GM12878 (cell line): ENCODE data around the gene UCHL5. TPM values are rescaled to one million over a fixed set of nuclear protein-coding genes. Genes with fewer than 3 reads are reported as not detected.

Source experiments
- ATAC-seq: fragments of 200-7000 bp; cut with Tn5 transposase; 3 replicates; pipeline ENCODE4 v1.9.1; 2020; ENCODE audit warnings: mild to moderate bottlenecking, moderate library complexity
- BruUV-seq: library from RNA; stranded (reverse); fragments of 400-500 nt; replicated peaks from 2 replicates; lab custom pipeline; 2021; lab: Mats Ljungman, UMichigan
- CTCF ChIA-PET: fragments of 300-600 bp; sonication (Branson Sonifier 250); formaldehyde crosslinking; extraction: SDS; loops from one replicate; lab custom pipeline; 2021; ENCODE audit warnings: inconsistent platforms; lab: Yijun Ruan, JAX
- POLR2A ChIA-PET: fragments of 350-600 bp; formaldehyde crosslinking; extraction: SDS; loops from one replicate; lab custom pipeline; 2021; ENCODE audit warnings: inconsistent platforms; lab: Charles Lee
- RAD21 ChIA-PET: fragments of 300-600 bp; sonication (Branson Sonifier 250); formaldehyde crosslinking; loops from one replicate; lab custom pipeline; 2023; ENCODE audit warnings: antibody characterized with exemption; ENCODE audit not compliant: unreplicated experiment; lab: Charles Lee
- SMC1A ChIA-PET: fragments of 300-600 bp; sonication (Branson Sonifier 250); formaldehyde crosslinking; loops from one replicate; lab custom pipeline; 2023; ENCODE audit not compliant: unreplicated experiment, uncharacterized antibody; lab: Charles Lee
- DNase-seq: peaks from one replicate; pipeline ENCODE4 v3.0.0-alpha.2; 2011; ENCODE audit warnings: low read depth, low spot score
- FAIRE-seq: peaks from 3 replicates; lab custom pipeline; 2011; peaks lifted over from hg19 to GRCh38; lab: Jason Lieb, UNC
- H2AFZ ChIP-seq: 2 replicates; pipeline ENCODE4 v1.6.0; 2011; ENCODE audit warnings: low read depth, low read length, control low read depth; ENCODE audit not compliant: control insufficient read depth
- H3K27ac ChIP-seq: 2 replicates; pipeline ENCODE4 v1.5.1; 2011; ENCODE audit warnings: control low read depth; ENCODE audit not compliant: control insufficient read depth, insufficient read depth
- H3K27me3 ChIP-seq, 2 experiments: replicated peaks in 1 of 2; 2 replicates each; pipeline versions ENCODE4 v1.6.0 to v1.6.1; 2011; ENCODE audit warnings: low read length in 1 of 2; ENCODE audit not compliant: control insufficient read depth in 2 of 2, insufficient read depth in 2 of 2
- H3K36me3 ChIP-seq, 2 experiments: 2 replicates each; pipeline ENCODE4 v1.5.1; 2011; ENCODE audit warnings: low read length in 1 of 2; ENCODE audit not compliant: control insufficient read depth in 2 of 2, insufficient read depth in 2 of 2
- H3K4me1 ChIP-seq: 2 replicates; pipeline ENCODE4 v1.6.1; 2011; ENCODE audit warnings: mild to moderate bottlenecking, low read length, moderate library complexity, mixed read lengths; ENCODE audit not compliant: control insufficient read depth, insufficient read depth
- H3K4me2 ChIP-seq: 2 replicates; pipeline ENCODE4 v1.6.0; 2011; ENCODE audit warnings: control low read depth; ENCODE audit not compliant: control insufficient read depth, insufficient read depth
- H3K4me3 ChIP-seq: fragments of 200-600 bp; sonication (generic); 2 replicates; pipeline ENCODE4 v1.5.1; 2016
- H3K79me2 ChIP-seq: 2 replicates; pipeline ENCODE4 v1.6.0; 2011; ENCODE audit warnings: low read length; ENCODE audit not compliant: control insufficient read depth, insufficient read depth
- H3K9ac ChIP-seq: 2 replicates; pipeline ENCODE4 v1.8.0; 2011; ENCODE audit warnings: low read length, control low read depth, mixed read lengths; ENCODE audit not compliant: control insufficient read depth, insufficient read depth
- H3K9me3 ChIP-seq: replicated peaks from 3 replicates; pipeline ENCODE4 v1.5.1; 2011; ENCODE audit warnings: mild to moderate bottlenecking, low read length; ENCODE audit not compliant: control insufficient read depth, insufficient read depth
- H4K20me1 ChIP-seq: 2 replicates; pipeline ENCODE4 v1.6.0; 2011; ENCODE audit not compliant: control insufficient read depth, insufficient read depth
- ATF3 ChIP-seq: IDR thresholded peaks from 2 replicates; pipeline ENCODE4 v1.6.1; 2011; ENCODE audit warnings: low read depth, mild to moderate bottlenecking, low read length, moderate library complexity, borderline replicate concordance; ENCODE audit errors: extremely low read depth
- CBFB ChIP-seq: IDR thresholded peaks from 2 replicates; pipeline ENCODE4 v1.6.1; 2016; ENCODE audit warnings: antibody characterized with exemption, low read depth
- MEF2A ChIP-seq: IDR thresholded peaks from 2 replicates; pipeline ENCODE4 v1.6.1; 2011; ENCODE audit warnings: low read depth, mild to moderate bottlenecking, low read length, moderate library complexity; ENCODE audit not compliant: insufficient read depth
- NBN ChIP-seq: fragments of 450-650 bp; IDR thresholded peaks from 2 replicates; pipeline ENCODE4 v1.6.1; 2016
- NFXL1 ChIP-seq: fragments of 450-650 bp; IDR thresholded peaks from 2 replicates; pipeline ENCODE4 v1.6.1; 2017; ENCODE audit warnings: antibody characterized with exemption, mild to moderate bottlenecking, borderline replicate concordance
- PAX8 ChIP-seq: fragments of 450-650 bp; IDR thresholded peaks from 2 replicates; pipeline ENCODE4 v1.6.1; 2017; ENCODE audit warnings: mild to moderate bottlenecking, moderate library complexity
- SIX5 ChIP-seq: IDR thresholded peaks from 2 replicates; pipeline ENCODE4 v1.6.1; 2011; ENCODE audit warnings: mild to moderate bottlenecking, low read depth, low read length, moderate library complexity; ENCODE audit not compliant: severe bottlenecking
- USF2 ChIP-seq: IDR thresholded peaks from 2 replicates; pipeline ENCODE4 v1.6.1; 2011; ENCODE audit warnings: low read depth, low read length, improper control_type of control experiment, borderline replicate concordance
- ZBED1 ChIP-seq: IDR thresholded peaks from 2 replicates; pipeline ENCODE4 v1.6.1; 2016; ENCODE audit warnings: borderline replicate concordance
- ZNF384 ChIP-seq: IDR thresholded peaks from 2 replicates; pipeline ENCODE4 v1.6.1; 2012; ENCODE audit warnings: low read depth, mild to moderate bottlenecking, low read length, improper control_type of control experiment, borderline replicate concordance
- WGBS: methylation state at CpG from one replicate; pipeline ENCODE4 v1.1.6; 2016; ENCODE audit warnings: low lambda C conversion rate; ENCODE audit not compliant: insufficient replicate concordance, insufficient coverage; ENCODE audit errors: missing lambda C conversion rate; 5-methylcytosine and 5-hydroxymethylcytosine counted together
- in situ Hi-C: fragments of 300-500 bp; cut with MboI; formaldehyde crosslinking; loops from 9 replicates; pipeline ENCODE4 v1.14.3; 2018; ENCODE audit warnings: mixed read lengths
- intact Hi-C: fragments of 100-400 bp; cut with micrococcal nuclease; formaldehyde crosslinking; loops from one replicate; pipeline ENCODE4 v1.14.2; 2022; ENCODE audit not compliant: unreplicated experiment
- polyA plus RNA-seq, 11 experiments: library from polyadenylated mRNA; depleted of rRNA in 4 of 11; unstranded in 6 of 11; stranded (reverse) in 5 of 11; fragments of >200 nt; fragmentation: Nextera tagmentation in 4 of 11; fragmentation: Illumina TruSeq in 1 of 11; extraction: Ambion mirVana in 4 of 11; extraction: Trizol in 1 of 11; gene quantifications; 1 replicate in 1 of 11; 2 replicates in 10 of 11; pipeline versions ENCODE4 v1.2.1 to v1.2.3, GENCODE V29; 2011 to 2016; ENCODE audit warnings: inconsistent platforms in 2 of 11, missing spikeins in 2 of 11, low read depth in 1 of 11
- total RNA-seq, 4 experiments: library from RNA; depleted of rRNA in 3 of 4; stranded (reverse); fragments of >200 nt in 3 of 4; fragmentation: Illumina TruSeq in 1 of 4; extraction: Trizol in 1 of 4; gene quantifications; 2 replicates each; pipeline versions ENCODE4 v1.2.1 to v1.2.3, GENCODE V29; 2013 to 2021

The UCHL5 gene
- total and polyA plus RNA-seq, 10 of the 15 experiments (the other 5 are each of a cell fraction or from before 2014, with no cell fraction given), result 30.1 to 179 (median 60.1) TPM

GRCh38 chr1:193102662-193103061 is 43.5 kb upstream of the UCHL5 start:
- FAIRE-seq, result no peak

More at GRCh38 chr1:193102662-193103061, 43.5 kb upstream of the UCHL5 start:
- H3K27ac ChIP-seq, result no peak overlapping the region
- DNase-seq, result no peak
- RAD21 ChIA-PET, result no interaction called here
- H3K9me3 ChIP-seq, result no peaks in the 10 kb centered on the region
- no peak for ATAC-seq
- intact Hi-C loops, result no loop called here
- no peaks in the 10 kb centered on the region for H4K20me1 ChIP-seq
- H3K4me2 ChIP-seq, result no peak overlapping the region
- CTCF ChIA-PET, result interaction anchor here (1.3 to 1.8 kb wide), 4 partner anchors 20 to 81 kb away, joined by 3 to 5 read pairs (median 3); partner anchors contain the start of gene UCHL5
- 99% methylated on average over 5 of the region's 5 CpGs for WGBS
- H3K4me1 ChIP-seq, result no peaks in the 10 kb centered on the region
- H3K79me2 ChIP-seq, result peaks cover 18% of the 10 kb centered on the region
- H3K27me3 ChIP-seq, result no peaks in the 10 kb centered on the region
- H2AFZ ChIP-seq, result no peak overlapping the region
- H3K9ac ChIP-seq, result no peak overlapping the region
- SMC1A ChIA-PET, result interaction anchor here (1.4 to 4.1 kb wide), 4 partner anchors 9 to 44 kb away, joined by 5 to 24 read pairs (median 6); partner anchors contain the start of gene UCHL5
- TF ChIP-seq MEF2A (no peak), ZBED1 (no peak), CBFB (no peak), ZNF384 (no peak), USF2 (no peak), ATF3 (no peak), PAX8 (no peak), NFXL1 (no peak), SIX5 (no peak), NBN (no peak)
- TF ChIP-seq, all 136 proteins: peak for 0
- in situ Hi-C loops, result no loop called here
- H3K36me3 ChIP-seq, result peaks cover 0 to 9% of the 10 kb centered on the region in 2 experiments; a peak in 1 of 4 replicates
- POLR2A ChIA-PET, result interaction anchor here (0.5 kb wide), 1 partner anchor 32 kb away, joined by 4 read pairs; no protein-coding TSS in a partner anchor
- no peak overlapping the region for H3K4me3 ChIP-seq
- BruUV-seq, result no TSS peak
